Measurements from ENCODE around the gene KRT24.
"Not testable (repeated sequence)": the region's sequence is repeated elsewhere in the genome, so short reads cannot be mapped to it uniquely, and the experiment has no call there.

Gene KRT24

GRCh38 chr17:40703652-40704051 lies at the start of gene KRT24:
Gene KRT24 (minus strand): TSS chr17:40703752. CDS start chr17:40703693, 59 bp downstream.
- DNase-seq = no peak

- DNase-seq = no peak
Measured at GRCh38 chr17:40751065-40751464, 47.5 kb upstream of the KRT24 start.

- DNase-seq = no peak
Measured at GRCh38 chr17:40750391-40750790, 46.8 kb upstream of the KRT24 start.

- not testable (repeated sequence) for DNase-seq
Measured at GRCh38 chr17:40748666-40749065, 45.1 kb upstream of the KRT24 start.

DNA sequence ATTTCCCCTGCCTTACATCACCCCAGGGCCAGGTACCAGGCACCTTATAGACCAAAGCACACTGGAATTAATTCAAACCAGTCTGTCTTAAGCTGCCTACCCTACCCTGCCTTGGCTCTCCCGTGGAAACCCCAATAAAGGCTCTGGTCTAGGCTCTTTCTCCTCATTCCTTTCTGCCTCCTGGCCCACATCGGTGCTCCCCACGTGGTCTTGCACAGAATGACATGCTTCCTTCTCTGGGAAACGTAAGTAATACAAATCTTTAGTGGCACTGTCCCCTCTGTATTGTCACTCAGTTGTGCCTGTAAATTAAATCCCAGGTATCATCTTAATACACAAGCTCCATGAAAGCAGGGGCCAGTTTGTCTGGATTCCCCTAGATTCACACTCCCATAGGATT lies 35.0 kb upstream of the KRT24 start:
- no peak for DNase-seq

GRCh38 chr17:40735016-40735415 lies 31.5 kb upstream of the KRT24 start:
- DNase-seq = no peak

DNA sequence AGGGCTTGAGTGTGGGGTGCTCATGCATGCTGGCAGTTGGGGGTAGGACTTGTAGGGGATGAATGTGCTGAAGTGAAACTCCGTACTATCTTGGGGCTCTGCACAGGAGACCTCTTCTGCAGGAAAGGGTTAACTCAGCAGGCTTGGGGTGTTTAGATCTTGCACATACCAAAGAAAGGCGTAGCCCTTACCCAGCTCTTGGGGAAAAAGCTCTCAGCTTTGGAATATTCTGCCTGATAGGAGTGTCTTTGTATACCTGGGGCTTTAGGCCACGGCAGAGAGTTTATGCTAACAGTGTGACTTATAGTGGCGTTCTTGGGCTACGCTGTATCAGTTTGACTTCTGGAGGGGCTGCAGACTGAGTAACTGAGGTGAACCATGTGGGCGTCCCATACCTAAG lies 30.5 kb upstream of the KRT24 start:
- no peak for DNase-seq

DNA sequence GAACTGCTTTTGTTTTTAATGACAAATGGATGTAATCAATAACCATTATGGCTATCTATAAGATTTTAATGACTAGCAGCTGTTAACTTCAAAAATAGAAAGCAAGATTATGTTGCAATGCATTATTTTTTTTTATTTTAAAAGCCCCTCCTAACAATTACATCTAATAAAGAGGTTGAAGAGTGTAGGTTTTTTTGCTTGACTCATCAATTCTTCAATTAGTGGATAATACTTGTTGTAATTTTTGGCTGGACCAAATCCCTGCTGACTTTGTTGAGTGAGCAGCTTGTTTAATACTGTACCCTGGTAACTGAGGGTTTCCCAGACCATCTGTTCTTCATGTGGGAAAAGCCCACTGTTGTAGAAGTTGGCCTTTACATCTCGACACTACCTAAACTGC lies 27.4 kb upstream of the KRT24 start:
- DNase-seq = no peak

DNA sequence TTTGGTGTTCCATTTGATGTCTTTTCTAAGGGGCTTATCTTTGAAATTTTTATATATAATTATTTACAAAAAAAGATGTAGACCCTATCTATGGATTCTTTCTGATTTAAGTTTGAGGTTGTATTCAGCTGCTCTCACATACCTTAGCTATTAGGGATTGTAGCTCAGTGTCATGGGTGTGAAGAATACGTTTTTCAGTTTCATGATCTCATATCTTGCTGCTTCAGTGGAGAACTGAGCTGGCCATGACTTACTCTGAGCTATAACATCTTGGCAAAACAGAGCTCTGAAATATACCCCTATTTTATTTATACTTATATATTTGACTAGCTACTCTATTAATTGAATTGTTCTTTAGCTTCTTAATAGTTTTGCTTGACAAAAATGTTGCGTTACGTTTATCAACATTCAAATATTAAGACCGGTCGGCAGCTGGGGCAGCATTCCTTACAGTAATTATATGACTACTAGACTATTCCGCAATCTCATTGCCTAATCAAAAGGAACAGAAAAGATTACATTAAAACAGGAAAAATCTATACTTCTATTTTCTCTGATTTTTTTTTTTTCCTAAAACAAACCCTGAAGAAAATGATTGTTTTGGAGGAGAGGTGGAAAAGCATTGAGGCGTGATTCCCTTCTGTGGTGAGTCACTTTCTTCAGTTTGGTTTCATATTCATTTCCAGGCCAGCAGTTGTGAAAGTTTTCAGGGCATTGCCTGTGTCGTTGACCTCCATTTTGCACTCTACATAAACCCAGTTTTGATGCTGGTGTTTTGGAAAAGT lies 24.1 kb upstream of the KRT24 start:
- DNase-seq = no peak

DNA sequence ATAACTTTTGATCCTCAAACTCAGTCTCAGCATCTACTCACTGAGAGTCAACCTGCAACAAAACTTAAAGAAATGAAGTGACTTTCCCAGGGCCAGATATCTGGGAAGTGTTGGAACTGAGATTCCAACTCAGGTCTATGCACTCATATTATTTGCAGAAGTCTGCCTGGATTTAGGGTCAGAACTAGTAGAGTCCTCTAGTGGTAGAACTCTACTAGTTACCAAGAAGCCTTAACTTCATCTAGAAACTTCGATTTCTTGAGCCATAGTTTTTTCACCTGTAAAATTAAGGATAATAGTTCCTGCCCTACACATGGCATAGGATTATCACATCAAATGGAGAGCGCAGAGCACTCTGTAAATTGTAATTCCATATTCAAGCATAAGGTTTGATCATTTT lies 23.4 kb upstream of the KRT24 start:
- no peak for DNase-seq

GRCh38 chr17:40724656-40725055 lies 21.1 kb upstream of the KRT24 start:
- DNase-seq = no peak

- no peak for DNase-seq
Measured at GRCh38 chr17:40722241-40722640, 18.7 kb upstream of the KRT24 start.

DNA sequence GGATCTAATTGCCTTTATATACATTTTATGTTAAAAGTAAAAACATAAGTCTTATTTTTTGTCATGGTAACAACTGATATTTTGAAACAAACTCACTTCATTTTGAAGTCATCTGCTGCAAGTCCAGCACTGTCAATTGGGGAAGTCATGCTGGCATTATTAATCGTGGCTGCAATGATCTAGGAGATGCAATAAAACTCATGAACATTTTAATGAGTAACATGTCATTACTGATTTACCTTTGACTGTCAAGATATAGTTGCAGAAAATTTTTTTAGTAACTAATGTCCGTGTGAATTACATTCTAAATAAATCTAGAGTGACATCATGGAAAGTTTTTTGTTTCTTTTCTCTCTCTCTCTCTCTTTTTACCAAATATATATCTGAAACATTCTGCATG lies 17.3 kb upstream of the KRT24 start:
- DNase-seq = no peak

GRCh38 chr17:40718930-40719329 lies 15.4 kb upstream of the KRT24 start:
- no peak for DNase-seq

GRCh38 chr17:40717776-40718175 lies 14.2 kb upstream of the KRT24 start:
- no peak for DNase-seq

GRCh38 chr17:40714473-40714872 lies 10.9 kb upstream of the KRT24 start:
- no peak for DNase-seq

DNA sequence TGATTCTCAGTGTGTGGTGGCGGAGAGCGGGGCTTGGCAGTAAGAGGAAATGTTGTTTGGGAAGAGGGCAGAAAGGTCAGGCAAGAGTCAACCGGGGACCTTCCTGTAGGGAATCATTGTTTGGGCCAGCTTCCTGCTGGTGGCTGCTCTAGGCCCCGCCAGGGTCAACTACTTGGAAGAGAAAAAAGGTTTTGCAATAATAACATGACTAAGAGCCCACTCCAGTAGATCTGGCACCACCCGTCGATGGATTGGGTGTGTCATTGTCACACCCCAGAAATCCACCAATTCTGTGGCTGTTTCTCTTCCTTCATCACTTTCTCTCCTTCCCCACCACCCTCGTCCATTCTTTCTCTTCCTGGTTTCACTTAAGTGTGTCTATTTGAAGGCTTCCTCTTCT lies 4.2 kb upstream of the KRT24 start:
- no peak for DNase-seq

DNA sequence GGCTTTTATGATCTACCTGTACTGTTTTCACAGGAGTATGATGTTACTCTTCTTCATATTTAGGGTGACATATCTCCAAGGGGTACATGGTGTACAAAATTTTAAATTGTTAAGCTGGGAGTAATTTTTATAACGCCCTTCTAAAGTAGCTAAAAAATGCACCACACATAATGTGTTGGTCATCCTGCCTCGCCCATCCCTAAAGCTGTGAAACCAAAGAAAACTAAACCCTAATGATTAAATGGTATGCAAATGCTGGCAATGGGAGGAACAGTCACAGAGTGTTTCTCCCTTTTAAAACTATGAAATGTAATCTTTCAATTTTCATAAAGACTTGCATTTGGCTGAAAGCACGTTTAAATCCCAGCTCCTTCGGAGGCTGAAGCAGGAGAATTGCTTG lies 2.0 kb upstream of the KRT24 start:
- DNase-seq = no peak

- DNase-seq = no peak
Measured at GRCh38 chr17:40702271-40702670, 1.3 kb downstream of the KRT24 start.

- no peak for DNase-seq
Measured at GRCh38 chr17:40699853-40700252, 3.7 kb downstream of the KRT24 start.

GRCh38 chr17:40699371-40699770 lies 4.2 kb downstream of the KRT24 start:
- DNase-seq = no peak

DNA sequence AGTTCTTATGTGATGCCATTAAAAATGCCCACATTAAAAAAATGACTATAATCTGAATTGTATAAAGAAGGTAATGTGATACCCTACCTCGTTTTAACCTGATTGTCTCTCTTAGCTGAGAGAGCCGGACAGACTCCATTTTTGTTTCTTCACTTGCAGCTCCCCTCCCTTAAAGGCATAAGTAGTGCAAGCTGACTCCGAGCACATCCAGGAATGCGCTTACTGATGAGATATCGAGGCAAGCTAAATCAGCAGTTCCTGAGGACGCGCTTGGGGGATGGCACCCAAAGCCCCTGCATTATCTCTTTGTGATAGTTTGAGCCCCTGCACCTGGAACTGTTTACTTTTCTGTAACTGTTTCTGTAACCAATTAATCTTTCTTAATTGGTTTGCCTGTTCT lies 6.3 kb downstream of the KRT24 start:
- DNase-seq = no peak

DNA sequence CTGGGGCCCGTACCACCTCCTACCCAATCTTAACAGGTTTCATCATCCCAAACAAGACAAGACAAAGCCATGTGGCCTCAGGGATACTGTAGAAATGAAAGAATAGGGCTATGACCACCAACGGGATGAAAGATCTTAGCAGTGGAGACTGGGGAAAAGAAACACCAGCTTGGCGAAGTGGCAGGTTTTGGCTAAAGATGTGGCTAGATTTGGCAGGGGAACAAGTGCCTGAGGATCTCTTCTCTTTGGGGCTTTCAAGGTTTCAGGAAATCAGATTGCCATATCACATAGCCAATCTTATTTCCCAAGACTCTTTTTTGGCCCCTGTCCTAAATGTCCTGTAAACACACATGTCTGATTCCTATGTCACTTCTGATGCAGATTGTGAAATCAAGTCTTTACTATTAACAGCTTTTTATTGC lies 6.9 kb downstream of the KRT24 start:
- DNase-seq = no peak
